HepG2 (cell line): ENCODE results near the gene NRL. TPM values are rescaled to one million over a fixed set of nuclear protein-coding genes. Genes with fewer than 3 reads are reported as not detected.

ENCODE experiments used
- DDIT3 ChIP-seq: sonication (generic); formaldehyde crosslinking; IDR thresholded peaks from 2 replicates; pipeline ENCODE4 v1.4.0; 2020; ENCODE audit warnings: mild to moderate bottlenecking, missing genetic modification reagents
- ETV5 ChIP-seq: IDR thresholded peaks from 2 replicates; pipeline ENCODE4 v1.6.1; 2018; ENCODE audit warnings: missing biosample characterization, missing genetic modification reagents, inconsistent platforms, borderline replicate concordance
- FOXP4 ChIP-seq: sonication (generic); formaldehyde crosslinking; IDR thresholded peaks from 2 replicates; pipeline ENCODE4 v1.4.0; 2020; ENCODE audit warnings: missing genetic modification reagents
- KLF16 ChIP-seq, 2 experiments: sonication (generic) in 1 of 2; formaldehyde crosslinking in 1 of 2; IDR thresholded peaks; 2 replicates each; pipeline versions ENCODE4 v1.6.1 to v1.8.0; 2016 to 2023; ENCODE audit warnings: missing genetic modification reagents in 2 of 2, missing compliant biosample characterization in 1 of 2
- MTF1 ChIP-seq: sonication (generic); formaldehyde crosslinking; IDR thresholded peaks from 2 replicates; pipeline ENCODE4 v1.5.0; 2020; ENCODE audit warnings: missing genetic modification reagents
- NPAS2 ChIP-seq: sonication (generic); formaldehyde crosslinking; IDR thresholded peaks from 2 replicates; pipeline ENCODE4 v1.8.0; 2022; ENCODE audit warnings: mild to moderate bottlenecking, missing genetic modification reagents, borderline replicate concordance
- ONECUT2 ChIP-seq: sonication (generic); formaldehyde crosslinking; IDR thresholded peaks from 2 replicates; pipeline ENCODE4 v1.4.0; 2020; ENCODE audit warnings: missing genetic modification reagents
- PAF1 ChIP-seq: IDR thresholded peaks from 2 replicates; pipeline ENCODE4 v1.6.1; 2016; ENCODE audit warnings: missing genetic modification reagents, missing compliant biosample characterization
- PLRG1 ChIP-seq: fragments of 450-650 bp; conservative IDR thresholded peaks from 2 replicates; pipeline ENCODE4 v1.6.1; 2016
- PREB ChIP-seq: sonication (generic); formaldehyde crosslinking; IDR thresholded peaks from 2 replicates; pipeline ENCODE4 v1.4.0; 2020; ENCODE audit warnings: missing genetic modification reagents
- ZMYM4 ChIP-seq: sonication (generic); formaldehyde crosslinking; IDR thresholded peaks from 2 replicates; pipeline ENCODE4 v1.8.1; 2023; ENCODE audit warnings: mild to moderate bottlenecking, missing genetic modification reagents
- ZNF24 ChIP-seq: fragments of 450-650 bp; IDR thresholded peaks from 2 replicates; pipeline ENCODE4 v1.6.1; 2017; ENCODE audit warnings: antibody characterized with exemption, mild to moderate bottlenecking
- ZNF318 ChIP-seq: sonication (generic); formaldehyde crosslinking; IDR thresholded peaks from 2 replicates; pipeline ENCODE4 v1.4.0; 2020; ENCODE audit warnings: mild to moderate bottlenecking, missing genetic modification reagents
- ZNF567 ChIP-seq: sonication (generic); formaldehyde crosslinking; IDR thresholded peaks from 2 replicates; pipeline ENCODE4 v1.8.1; 2023; ENCODE audit warnings: mild to moderate bottlenecking, missing genetic modification reagents, borderline replicate concordance
- ZNF607 ChIP-seq: sonication (generic); formaldehyde crosslinking; IDR thresholded peaks from 2 replicates; pipeline ENCODE4 v1.5.1; 2020; ENCODE audit warnings: missing genetic modification reagents, mild to moderate bottlenecking, borderline replicate concordance
- ZNF672 ChIP-seq: sonication (generic); formaldehyde crosslinking; IDR thresholded peaks from 2 replicates; pipeline ENCODE4 v1.8.1; 2022; ENCODE audit warnings: missing genetic modification reagents
- ZNF883 ChIP-seq: sonication (generic); formaldehyde crosslinking; IDR thresholded peaks from 2 replicates; pipeline ENCODE4 v1.5.1; 2020; ENCODE audit warnings: mild to moderate bottlenecking, missing genetic modification reagents; ENCODE audit errors: not compliant biosample characterization
- polyA plus RNA-seq, 8 experiments: library from polyadenylated mRNA; depleted of rRNA in 3 of 8; stranded (reverse) in 7 of 8; unstranded in 1 of 8; fragments of >200 nt; fragmentation: Illumina TruSeq in 4 of 8; extraction: Trizol in 4 of 8; gene quantifications; 2 replicates each; pipeline versions ENCODE4 v1.2.1 to v1.2.3, GENCODE V29; 2011 to 2016; ENCODE audit warnings: low read depth in 4 of 8, missing spikeins in 1 of 8, mixed read lengths in 1 of 8; ENCODE audit not compliant: insufficient read depth in 1 of 8
- total RNA-seq, 5 experiments: library from RNA; depleted of rRNA; stranded (reverse); fragments of >200 nt; fragmentation: Illumina TruSeq; extraction: Trizol; gene quantifications; 2 replicates each; pipeline ENCODE4 v1.2.3, GENCODE V29; 2016; ENCODE audit warnings: low read depth in 1 of 5

Gene NRL
- total and polyA plus RNA-seq, 2 of the 13 experiments (the other 11 are each of a cell fraction or from before 2014, with no cell fraction given), result 2.5 to 4.7 TPM

GRCh38 chr14:24051789-24052655, 62.7 kb downstream of the NRL start, which contains the start of gene CARMIL3 (continued):
- TF ChIP-seq ZNF318 (CRISPR knock-in tag) (no peak), NPAS2 (CRISPR knock-in tag) (no peak), FOXP4 (0 out of 2 replicates have a peak, but pooled peaks have one; percentile 33), ONECUT2 (CRISPR knock-in tag) (no peak), ZNF607 (peak; percentile 96), ZNF883 (peak; percentile 93), DDIT3 (CRISPR knock-in tag) (0 out of 2 replicates have a peak, but pooled peaks have one; percentile 37), ZNF672 (CRISPR knock-in tag) (no peak), PREB (CRISPR knock-in tag) (0 out of 2 replicates have a peak, but pooled peaks have one; percentile 60), ZNF24 (no peak), PLRG1 (no peak), ETV5 (CRISPR knock-in tag) (peak; percentile 89), ZMYM4 (CRISPR knock-in tag) (peak; percentile 49; the same call in 1 of the 2 replicates), PAF1 (no peak), MTF1 (no peak), KLF16 (CRISPR knock-in tag; IDR thresholded peaks at IDR 0.05) (peak in 1 of 2 experiments; percentile 92; a peak in 2 of 4 replicates), ZNF567 (CRISPR knock-in tag) (peak; percentile 55)
